ENCODE results near the gene OR8D1.

DNA sequence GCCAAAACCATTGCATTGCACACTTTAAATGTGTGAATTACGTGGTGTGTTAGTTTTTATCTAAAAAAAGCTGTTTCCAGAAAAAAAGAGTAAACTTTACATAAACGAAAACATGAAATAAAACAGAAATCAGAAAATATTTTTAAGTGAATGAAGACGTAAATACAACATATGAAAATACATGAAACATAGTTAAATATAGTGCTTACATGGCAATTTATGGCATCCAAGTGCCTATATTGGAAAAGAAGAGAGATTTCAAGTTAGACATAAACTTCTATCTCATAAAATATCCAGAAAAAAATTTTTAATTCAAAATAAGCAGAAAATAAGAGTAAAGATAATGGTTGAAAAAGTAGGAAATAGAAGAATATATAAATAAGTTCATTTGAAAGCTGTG lies 18.1 kb upstream of the OR8D1 start:
- TF ChIP-seq TEAD4 (IDR thresholded peaks at IDR 0.05; ENCODE audit: low read depth, low read length) (no peak), POLR2A (IDR thresholded peaks at IDR 0.05; ENCODE audit: control extremely low read depth in 1 of 2, low read depth in 2 of 2, low read length in 2 of 2) (no peak), BCL11A (IDR thresholded peaks at IDR 0.05; ENCODE audit: low read depth in 2 of 2, low read length in 2 of 2) (no peak), CEBPB (IDR thresholded peaks at IDR 0.05; ENCODE audit: low read depth, low read length) (no peak), JUND (IDR thresholded peaks at IDR 0.05; ENCODE audit: low read length) (no peak)
